LNCaP clone FGC (cell line): ENCODE results near the gene PRAF2.

Experiments
- DNase-seq: peaks from one replicate; pipeline ENCODE4 v3.0.0-alpha.2; 2011; ENCODE audit warnings: low read depth
- H3K4me3 ChIP-seq: 2 replicates; pipeline ENCODE4 v1.5.1; 2011; ENCODE audit warnings: mild to moderate bottlenecking, low read depth, low read length, control low read depth
- CTCF ChIP-seq: IDR thresholded peaks from 2 replicates; pipeline ENCODE4 v1.5.1; 2012; ENCODE audit warnings: mild to moderate bottlenecking; ENCODE audit not compliant: control insufficient read depth, insufficient read depth; ENCODE audit errors: extremely low read depth

The PRAF2 gene

GRCh38 chrX:49061490-49061889 is 12.3 kb downstream of the PRAF2 start:
- DNase-seq, result no peak
- H3K4me3 ChIP-seq, result no peak overlapping the region
- TF ChIP-seq CTCF, result no peak

- no peak overlapping the region for H3K4me3 ChIP-seq
- no peak for TF ChIP-seq CTCF
- DNase-seq, result no peak
These were observed 12.9 kb downstream of the PRAF2 start for GRCh38 chrX:49060914-49061313.

- no peak for DNase-seq
- TF ChIP-seq CTCF, result no peak
- H3K4me3 ChIP-seq, result peak overlapping the region; percentile 75
These were observed 14.1 kb downstream of the PRAF2 start for GRCh38 chrX:49059681-49060085.

- no peak for DNase-seq
- TF ChIP-seq CTCF, result no peak
- H3K4me3 ChIP-seq, result peak overlapping the region; percentile 75
These were observed 14.6 kb downstream of the PRAF2 start for GRCh38 chrX:49059201-49059600.

GRCh38 chrX:49058794-49059193 is 15.0 kb downstream of the PRAF2 start, which contains the start of gene CCDC120:
CCDC120 (plus strand) TSS chrX:49058999; CDS start chrX:49062042, 3,043 bp downstream.
- no peak for DNase-seq
- TF ChIP-seq CTCF, result no peak
- H3K4me3 ChIP-seq, result peak within 1 kb of the TSS; percentile 75

- DNase-seq, result no peak
- peak overlapping the region; percentile 48 for H3K4me3 ChIP-seq
- no peak for TF ChIP-seq CTCF
These were observed 19.6 kb downstream of the PRAF2 start for GRCh38 chrX:49054073-49054762.
